GM21423 (cell line): ENCODE measurements around the gene POLA1.

Source experiments
- ATAC-seq: cut with Tn5 transposase; IDR thresholded peaks from one replicate; pipeline ENCODE4 v1.9.1; 2021; ENCODE audit warnings: mild to moderate bottlenecking, moderate library complexity; ENCODE audit not compliant: unreplicated experiment

The POLA1 gene

GRCh38 chrX:24956828-24957227 lies 263.1 kb downstream of the POLA1 start:
- ATAC-seq: no peak

GRCh38 chrX:24961809-24962208 lies 268.1 kb downstream of the POLA1 start:
- ATAC-seq: no peak

GRCh38 chrX:24963823-24964222 lies 270.1 kb downstream of the POLA1 start:
- no peak for ATAC-seq

- no peak for ATAC-seq
Observed at GRCh38 chrX:24965372-24965771, 271.7 kb downstream of the POLA1 start.

GRCh38 chrX:24969812-24970211 lies 276.1 kb downstream of the POLA1 start:
- ATAC-seq: no peak

GRCh38 chrX:24979081-24979480 lies 285.4 kb downstream of the POLA1 start:
- ATAC-seq: peak; percentile 53

- ATAC-seq: no peak
Observed at GRCh38 chrX:24981030-24981429, 287.3 kb downstream of the POLA1 start.

- no peak for ATAC-seq
Observed at GRCh38 chrX:24982306-24982965, 288.7 kb downstream of the POLA1 start.

GRCh38 chrX:24983931-24984330 lies 290.2 kb downstream of the POLA1 start:
- ATAC-seq: no peak

- ATAC-seq: no peak
Observed at GRCh38 chrX:24985120-24985519, 291.4 kb downstream of the POLA1 start.

- no peak for ATAC-seq
Observed at GRCh38 chrX:24987731-24988130, 294.0 kb downstream of the POLA1 start.

- ATAC-seq: no peak
Observed at GRCh38 chrX:24988314-24988713, 294.6 kb downstream of the POLA1 start.

GRCh38 chrX:24990535-24990934 lies 296.8 kb downstream of the POLA1 start:
- no peak for ATAC-seq

GRCh38 chrX:24993879-24994278 lies 300.2 kb downstream of the POLA1 start:
- ATAC-seq: no peak

- ATAC-seq: no peak
Observed at GRCh38 chrX:24996096-24996709, 302.5 kb downstream of the POLA1 start.

GRCh38 chrX:24999511-24999910 lies 305.8 kb downstream of the POLA1 start:
- no peak for ATAC-seq

GRCh38 chrX:25001808-25002660 lies 308.3 kb downstream of the POLA1 start:
- no peak for ATAC-seq

GRCh38 chrX:25002661-25003020 lies 308.9 kb downstream of the POLA1 start:
- ATAC-seq: no peak

- no peak for ATAC-seq
Observed at GRCh38 chrX:25003066-25003849, 309.5 kb downstream of the POLA1 start.

- no peak for ATAC-seq
Observed at GRCh38 chrX:25004040-25004439, 310.3 kb downstream of the POLA1 start.

GRCh38 chrX:25004485-25005032 lies 310.8 kb downstream of the POLA1 start:
- ATAC-seq: no peak
